B cell (primary cell): ENCODE measurements around the gene PEX19. TPM values are rescaled to one million over a fixed set of nuclear protein-coding genes. Genes with fewer than 3 reads are reported as not detected.

ENCODE experiments used
- ATAC-seq: fragments of 200-7000 bp; cut with Tn5 transposase; one replicate; pipeline ENCODE4 v1.10.0; 2021; ENCODE audit warnings: low read depth, mild to moderate bottlenecking, moderate number of reproducible peaks, moderate library complexity
- CTCF ChIA-PET: fragments of 350-600 bp; sonication (Branson Sonifier 250); formaldehyde crosslinking; loops from one replicate; lab custom pipeline; 2021; ENCODE audit warnings: antibody characterized with exemption, inconsistent platforms; lab: Charles Lee
- POLR2A ChIA-PET: fragments of 350-600 bp; sonication (Branson Sonifier 250); formaldehyde crosslinking; loops from one replicate; lab custom pipeline; 2021; ENCODE audit warnings: antibody characterized with exemption; lab: Charles Lee
- DNase-seq: peaks from one replicate; pipeline ENCODE4 v3.0.0; 2013
- H2AFZ ChIP-seq: 2 replicates; pipeline ENCODE4 v1.6.1; 2012; ENCODE audit warnings: mild to moderate bottlenecking, low read depth, low read length; ENCODE audit not compliant: insufficient read depth, poor library complexity, severe bottlenecking
- H3K27ac ChIP-seq, 2 donors: 1 replicate in 1 of 2; 2 replicates in 1 of 2; pipeline ENCODE4 v1.5.1; 2012 to 2013; ENCODE audit warnings: low read length in 2 of 2, mild to moderate bottlenecking in 2 of 2, moderate library complexity in 1 of 2
- H3K27me3 ChIP-seq, 4 experiments: fragments of 200-600 bp in 1 of 4; sonication (generic) in 1 of 4; replicated peaks in 1 of 4; 1 replicate in 2 of 4; 2 replicates in 2 of 4; pipeline versions ENCODE4 v1.6.1 to v1.7.0; 2013 to 2016; ENCODE audit warnings: low read length in 3 of 4, mild to moderate bottlenecking in 2 of 4, mixed read lengths in 1 of 4, moderate library complexity in 1 of 4; ENCODE audit not compliant: insufficient read depth in 4 of 4, control insufficient read depth in 3 of 4; ENCODE audit errors: control extremely low read depth in 1 of 4
- H3K36me3 ChIP-seq, 2 experiments: replicated peaks in 1 of 2; 1 replicate in 1 of 2; 2 replicates in 1 of 2; pipeline versions ENCODE4 v1.6.1 to v1.7.1; 2013; ENCODE audit warnings: low read length in 1 of 2; ENCODE audit not compliant: insufficient read depth in 2 of 2, control insufficient read depth in 1 of 2; ENCODE audit errors: control extremely low read depth in 1 of 2, extremely low read depth in 1 of 2
- H3K4me1 ChIP-seq, 2 donors: fragments of 200-600 bp in 1 of 2; sonication (generic) in 1 of 2; 1 replicate in 1 of 2; 2 replicates in 1 of 2; pipeline versions ENCODE4 v1.5.1 to v1.6.1; 2013 to 2017; ENCODE audit warnings: low read length in 2 of 2; ENCODE audit not compliant: control insufficient read depth in 2 of 2, insufficient read depth in 2 of 2
- H3K4me2 ChIP-seq: replicated peaks from 2 replicates; pipeline ENCODE3; 2012; ENCODE audit warnings: mild to moderate bottlenecking, low read depth, low read length; ENCODE audit not compliant: poor library complexity, severe bottlenecking
- H3K4me3 ChIP-seq, 5 experiments: fragments of 200-600 bp in 1 of 5; sonication (generic) in 1 of 5; 1 replicate in 3 of 5; 2 replicates in 2 of 5; pipeline versions ENCODE4 v1.5.1 to v1.7.0; 2011 to 2016; ENCODE audit warnings: low read length in 4 of 5, mild to moderate bottlenecking in 4 of 5, low read depth in 2 of 5, control low read depth in 1 of 5, moderate library complexity in 1 of 5; ENCODE audit not compliant: insufficient read depth in 1 of 5; ENCODE audit errors: control extremely low read depth in 1 of 5, extremely low read depth in 1 of 5
- H3K79me2 ChIP-seq: fragments of 200-600 bp; sonication (generic); one replicate; pipeline ENCODE4 v1.6.0; 2016; ENCODE audit warnings: low read length; ENCODE audit not compliant: control insufficient read depth, insufficient read depth
- H3K9ac ChIP-seq: fragments of 200-600 bp; sonication (generic); 2 replicates; pipeline ENCODE4 v1.6.1; 2017; ENCODE audit warnings: mild to moderate bottlenecking, low read length, moderate library complexity
- H3K9me3 ChIP-seq, 3 donors: one replicate each; pipeline versions ENCODE4 v1.6.1 to v1.7.1; 2013; ENCODE audit warnings: low read length in 2 of 3; ENCODE audit not compliant: control insufficient read depth in 2 of 3, insufficient read depth in 1 of 3; ENCODE audit errors: control extremely low read depth in 1 of 3
- H4K20me1 ChIP-seq: 2 replicates; pipeline ENCODE4 v1.6.0; 2012; ENCODE audit warnings: mild to moderate bottlenecking, low read length; ENCODE audit not compliant: insufficient read depth, control insufficient read depth, poor library complexity, severe bottlenecking
- H3K27ac Mint-ChIP-seq: one replicate; pipeline ENCODE4 v1.8.0; 2021; ENCODE audit warnings: mixed read lengths
- H3K27me3 Mint-ChIP-seq: one replicate; pipeline ENCODE4 v1.8.0; 2021; ENCODE audit warnings: mixed read lengths
- H3K4me1 Mint-ChIP-seq: one replicate; pipeline ENCODE4 v1.8.0; 2021; ENCODE audit warnings: mixed read lengths
- H3K4me3 Mint-ChIP-seq: one replicate; pipeline ENCODE4 v1.8.0; 2021; ENCODE audit warnings: mixed read lengths
- H3K9me3 Mint-ChIP-seq: one replicate; pipeline ENCODE4 v1.8.0; 2022; ENCODE audit warnings: mixed read lengths; ENCODE audit not compliant: insufficient read depth
- EZH2 ChIP-seq: IDR thresholded peaks from 2 replicates; pipeline ENCODE4 v1.6.1; 2012; ENCODE audit warnings: borderline replicate concordance, low read depth, mild to moderate bottlenecking, moderate library complexity, low read length; ENCODE audit not compliant: insufficient read depth, poor library complexity, severe bottlenecking
- WGBS: methylation state at CpG from one replicate; pipeline ENCODE4 v1.1.5; 2013; ENCODE audit warnings: missing lambda C conversion rate; ENCODE audit not compliant: insufficient coverage; 5-methylcytosine and 5-hydroxymethylcytosine counted together
- intact Hi-C: fragments of 100-400 bp; cut with micrococcal nuclease; formaldehyde crosslinking; loops from one replicate; pipeline ENCODE4 v1.10.0; 2022
- polyA plus RNA-seq: library from polyadenylated mRNA; depleted of rRNA; stranded (reverse); fragments of >200 nt; gene quantifications from 2 replicates; pipeline ENCODE4 v1.2.3, GENCODE V29; 2012
- small RNA-seq: library from RNA; depleted of rRNA; stranded (forward); fragments of <200 nt; gene quantifications from one replicate; pipeline ENCODE3, GENCODE V24; 2012; ENCODE audit warnings: low replicate concordance, low read depth; ENCODE audit not compliant: insufficient read length
- total RNA-seq, 2 donors: library from RNA; stranded (reverse); fragments of 120-200 nt in 1 of 2; gene quantifications; 1 replicate in 1 of 2; 2 replicates in 1 of 2; pipeline versions ENCODE4 v1.2.3 to v1.2.4, GENCODE V29; 2013 to 2022
- TF ChIP-seq, protein P1 (sequence below): fragments of 200-600 bp; IDR thresholded peaks from one replicate; pipeline ENCODE4 v1.8.0; 2022; ENCODE audit warnings: antibody characterized with exemption, mild to moderate bottlenecking

Gene PEX19
- total and polyA plus RNA-seq, 2 donors (not counting 1 experiment from before 2014, with no cell fraction given), result 20.3 to 56.0 TPM

DNA sequence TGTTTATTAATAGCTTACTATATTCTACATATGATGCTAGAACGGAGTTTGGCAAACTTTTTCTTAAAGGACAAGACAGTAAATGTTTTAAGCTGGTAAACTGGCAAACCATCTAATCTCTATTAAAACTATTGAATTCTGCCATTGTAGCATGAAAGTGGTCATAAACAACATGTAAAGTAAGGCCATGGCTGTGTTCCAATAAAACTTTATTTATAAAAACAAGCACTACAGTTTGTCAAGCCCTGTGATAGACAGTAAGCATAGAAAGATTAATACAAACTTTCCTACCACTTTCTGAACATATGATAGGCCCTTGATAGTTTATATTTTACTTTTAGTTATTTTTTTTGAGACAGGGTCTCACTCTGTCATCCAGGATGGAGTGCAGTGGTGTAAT is 57.4 kb downstream of the PEX19 start:
- ChIA-PET POLR2A (no interaction called here), CTCF (interaction anchor here (1.8 to 3.8 kb wide), 3 partner anchors 8 to 34 kb away, joined by 6 to 14 read pairs (median 9); no protein-coding TSS in a partner anchor)
- Histone ChIP-seq H2AFZ (no peak overlapping the region), H3K9me3 (no peaks in the 10 kb centered on the region), H3K27me3 (no peaks in the 10 kb centered on the region), H4K20me1 (no peaks in the 10 kb centered on the region), H3K79me2 (no peaks in the 10 kb centered on the region), H3K9ac (no peak overlapping the region), H3K4me1 (no peaks in the 10 kb centered on the region), H3K4me2 (no peak overlapping the region), H3K4me3 (no peak overlapping the region), H3K27ac (no peak overlapping the region), H3K36me3 (peaks cover 25 to 89% of the 10 kb centered on the region in 2 experiments)
- WGBS, result no CpG with 5 or more reads among the region's 1 CpG
- H3K4me3 Mint-ChIP-seq, result no peak overlapping the region
- H3K27me3 Mint-ChIP-seq, result no peaks in the 10 kb centered on the region
- DNase-seq (no peak), ATAC-seq (no peak)
- no peak for TF ChIP-seq EZH2
- TF ChIP-seq, protein P1, sequence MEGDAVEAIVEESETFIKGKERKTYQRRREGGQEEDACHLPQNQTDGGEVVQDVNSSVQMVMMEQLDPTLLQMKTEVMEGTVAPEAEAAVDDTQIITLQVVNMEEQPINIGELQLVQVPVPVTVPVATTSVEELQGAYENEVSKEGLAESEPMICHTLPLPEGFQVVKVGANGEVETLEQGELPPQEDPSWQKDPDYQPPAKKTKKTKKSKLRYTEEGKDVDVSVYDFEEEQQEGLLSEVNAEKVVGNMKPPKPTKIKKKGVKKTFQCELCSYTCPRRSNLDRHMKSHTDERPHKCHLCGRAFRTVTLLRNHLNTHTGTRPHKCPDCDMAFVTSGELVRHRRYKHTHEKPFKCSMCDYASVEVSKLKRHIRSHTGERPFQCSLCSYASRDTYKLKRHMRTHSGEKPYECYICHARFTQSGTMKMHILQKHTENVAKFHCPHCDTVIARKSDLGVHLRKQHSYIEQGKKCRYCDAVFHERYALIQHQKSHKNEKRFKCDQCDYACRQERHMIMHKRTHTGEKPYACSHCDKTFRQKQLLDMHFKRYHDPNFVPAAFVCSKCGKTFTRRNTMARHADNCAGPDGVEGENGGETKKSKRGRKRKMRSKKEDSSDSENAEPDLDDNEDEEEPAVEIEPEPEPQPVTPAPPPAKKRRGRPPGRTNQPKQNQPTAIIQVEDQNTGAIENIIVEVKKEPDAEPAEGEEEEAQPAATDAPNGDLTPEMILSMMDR, result no peak
- no peaks in the 10 kb centered on the region for H3K9me3 Mint-ChIP-seq
- no peak overlapping the region for H3K27ac Mint-ChIP-seq
- no peaks in the 10 kb centered on the region for H3K4me1 Mint-ChIP-seq
- intact Hi-C loops, result no loop called here

DNA sequence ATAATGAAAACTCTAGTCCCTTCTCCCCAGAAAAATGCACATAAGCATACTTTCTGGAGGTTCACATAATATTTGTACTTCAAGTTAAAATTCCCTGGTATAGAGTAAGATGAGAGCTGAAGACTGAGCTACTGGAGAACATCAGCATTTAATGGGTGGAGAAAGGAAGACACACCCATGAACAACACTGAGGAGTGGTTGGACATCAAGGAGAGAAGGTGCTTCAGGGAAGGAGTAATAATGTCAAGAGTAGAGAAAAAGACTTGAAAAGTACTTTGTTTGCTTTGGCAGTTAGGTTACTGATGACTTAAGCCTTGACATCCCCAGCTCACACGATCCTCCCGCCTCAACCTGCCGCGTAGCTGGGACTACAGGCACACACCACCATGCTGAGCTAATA is 57.9 kb downstream of the PEX19 start:
- Histone ChIP-seq H3K27ac (no peak overlapping the region), H3K27me3 (no peaks in the 10 kb centered on the region), H3K9ac (no peak overlapping the region), H2AFZ (no peak overlapping the region), H3K4me2 (no peak overlapping the region), H3K9me3 (no peaks in the 10 kb centered on the region), H3K4me3 (no peak overlapping the region), H3K4me1 (no peaks in the 10 kb centered on the region), H3K79me2 (no peaks in the 10 kb centered on the region), H4K20me1 (no peaks in the 10 kb centered on the region), H3K36me3 (peaks cover 26 to 93% of the 10 kb centered on the region in 2 experiments)
- intact Hi-C loops, result no loop called here
- no peak for DNase-seq
- Mint-ChIP-seq H3K9me3 (no peaks in the 10 kb centered on the region), H3K4me1 (no peaks in the 10 kb centered on the region), H3K27me3 (no peaks in the 10 kb centered on the region), H3K4me3 (no peak overlapping the region), H3K27ac (no peak overlapping the region)
- WGBS, result 100% methylated on average over 3 of the region's 4 CpGs
- ChIA-PET CTCF (interaction anchor here (1.8 to 3.8 kb wide), 3 partner anchors 9 to 34 kb away, joined by 6 to 14 read pairs (median 9); no protein-coding TSS in a partner anchor), POLR2A (no interaction called here)
- no peak for ATAC-seq
- TF ChIP-seq EZH2, result no peak

Small RNA genes within 50 kb of the gene (small RNA-seq; reads per million reads assigned to genes)
- not detected for gene RF00019

Other genes starting within 250 kb of the PEX19 start
- gene KCNJ10, start 215.0 kb downstream of the PEX19 start, total RNA-seq, result not detected in 2 replicates
- not detected in 2 replicates for gene KCNJ10, start 215.0 kb downstream of the PEX19 start, polyA plus RNA-seq
- gene KCNJ9, start 203.6 kb downstream of the PEX19 start, total RNA-seq, result not detected in 2 replicates
- gene KCNJ9, start 203.6 kb downstream of the PEX19 start, polyA plus RNA-seq, result not detected in 2 replicates
- gene IGSF8, start 186.5 kb downstream of the PEX19 start, total RNA-seq, result 33.5 and 37.2 TPM in 2 replicates
- 45.8 and 56.0 TPM in 2 replicates for gene IGSF8, start 186.5 kb downstream of the PEX19 start, polyA plus RNA-seq
- not detected in 2 replicates for gene ATP1A2, start 169.4 kb downstream of the PEX19 start, total RNA-seq
- not detected in 2 replicates for gene ATP1A2, start 169.4 kb downstream of the PEX19 start, polyA plus RNA-seq
- not detected in 2 replicates for gene ATP1A4, start 133.5 kb downstream of the PEX19 start, total RNA-seq
- gene ATP1A4, start 133.5 kb downstream of the PEX19 start, polyA plus RNA-seq, result 0.12 TPM in 1 of 2 replicates, not detected in the other
- gene CASQ1, start 94.6 kb downstream of the PEX19 start, total RNA-seq, result not detected in 2 replicates
- gene CASQ1, start 94.6 kb downstream of the PEX19 start, polyA plus RNA-seq, result not detected in 2 replicates
- gene PEA15, start 79.7 kb downstream of the PEX19 start, total RNA-seq, result 76.7 and 81.7 TPM in 2 replicates
- 89.9 and 91.4 TPM in 2 replicates for gene PEA15, start 79.7 kb downstream of the PEX19 start, polyA plus RNA-seq
- gene DCAF8, start 22.6 kb downstream of the PEX19 start, total RNA-seq, result 247 and 266 TPM in 2 replicates
- 194 and 250 TPM in 2 replicates for gene DCAF8, start 22.6 kb downstream of the PEX19 start, polyA plus RNA-seq
- 168 and 180 TPM in 2 replicates for gene COPA, start 58.1 kb upstream of the PEX19 start, total RNA-seq
- gene COPA, start 58.1 kb upstream of the PEX19 start, polyA plus RNA-seq, result 37.9 and 39.1 TPM in 2 replicates
- 95.1 and 110 TPM in 2 replicates for gene NCSTN, start 58.2 kb upstream of the PEX19 start, total RNA-seq
- gene NCSTN, start 58.2 kb upstream of the PEX19 start, polyA plus RNA-seq, result 110 and 113 TPM in 2 replicates
- gene NHLH1, start 81.9 kb upstream of the PEX19 start, total RNA-seq, result 0.39 and 0.63 TPM in 2 replicates
- gene NHLH1, start 81.9 kb upstream of the PEX19 start, polyA plus RNA-seq, result 0.27 and 0.39 TPM in 2 replicates
- 14.4 and 14.5 TPM in 2 replicates for gene VANGL2, start 115.4 kb upstream of the PEX19 start, total RNA-seq
- gene VANGL2, start 115.4 kb upstream of the PEX19 start, polyA plus RNA-seq, result 0.48 and 0.75 TPM in 2 replicates
- 64.8 and 64.9 TPM in 2 replicates for gene SLAMF6, start 238.1 kb upstream of the PEX19 start, total RNA-seq
- gene SLAMF6, start 238.1 kb upstream of the PEX19 start, polyA plus RNA-seq, result 50.5 and 79.6 TPM in 2 replicates